NCI-H1436 treated with DMSO at 0.1 percent for 48 hours (cell line): ENCODE data around the gene SEMA4D.
"Not testable (repeated sequence)": the region's sequence is repeated elsewhere in the genome, so short reads cannot be mapped to it uniquely, and the experiment has no call there.

ENCODE experiments used
- DNase-seq: peaks from one replicate; lab custom pipeline; 2025; lab: John Stamatoyannopoulos, UW

The SEMA4D gene

DNA sequence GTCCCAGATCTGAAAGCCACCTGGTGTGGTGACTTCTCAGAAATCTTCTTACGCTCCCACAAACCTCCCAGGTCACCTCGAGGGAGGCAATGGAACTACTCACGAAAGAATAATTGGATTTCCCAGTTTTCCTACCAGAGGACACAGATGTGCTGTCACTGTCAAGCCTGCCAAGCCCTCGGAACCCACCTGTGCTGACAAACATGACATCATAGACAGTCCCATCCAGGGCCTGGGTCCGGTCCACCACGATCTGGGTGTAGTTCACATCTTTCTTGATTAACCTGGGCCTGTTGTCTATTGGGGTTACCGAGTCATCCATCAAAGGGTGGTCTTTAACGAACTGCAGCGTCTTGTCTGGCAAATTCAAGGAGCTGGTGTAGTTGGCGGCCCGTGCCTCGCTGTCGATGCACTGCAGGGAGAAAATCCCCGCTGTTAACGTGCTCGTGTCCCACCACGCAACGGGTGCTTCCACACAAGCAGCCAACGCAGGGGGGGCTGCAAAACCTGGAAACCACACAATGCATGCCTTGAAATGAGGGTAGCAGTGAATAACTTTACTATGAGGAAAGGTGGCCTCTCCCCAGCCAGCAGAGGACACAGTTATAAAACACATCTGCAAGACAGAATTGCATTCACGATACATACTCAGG lies 110.6 kb downstream of the SEMA4D start:
- no peak for DNase-seq

DNA sequence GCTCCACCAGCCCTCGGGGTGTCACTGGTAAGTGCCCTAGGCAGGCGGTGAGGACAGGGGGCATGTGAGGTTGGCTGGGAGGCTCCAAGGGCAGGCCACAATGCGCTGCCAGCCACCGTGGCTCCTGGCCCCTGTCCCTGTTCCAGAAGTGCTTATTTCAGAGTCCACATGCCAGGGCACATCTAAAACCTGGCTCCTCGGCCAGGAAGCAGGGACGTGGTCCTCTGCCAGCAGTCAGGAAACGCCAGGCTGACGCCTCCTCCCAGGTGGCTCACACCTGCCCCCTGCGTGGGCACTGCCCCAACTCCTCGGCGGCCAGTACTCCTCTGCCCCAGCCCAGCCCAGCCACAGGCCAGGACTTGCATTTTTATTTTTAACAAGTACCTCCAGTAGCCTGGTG lies 111.1 kb downstream of the SEMA4D start:
- no peak for DNase-seq

GRCh38 chr9:89386206-89386605 lies 111.7 kb downstream of the SEMA4D start:
- no peak for DNase-seq

GRCh38 chr9:89384783-89385182 lies 113.1 kb downstream of the SEMA4D start:
- DNase-seq, result no peak

DNA sequence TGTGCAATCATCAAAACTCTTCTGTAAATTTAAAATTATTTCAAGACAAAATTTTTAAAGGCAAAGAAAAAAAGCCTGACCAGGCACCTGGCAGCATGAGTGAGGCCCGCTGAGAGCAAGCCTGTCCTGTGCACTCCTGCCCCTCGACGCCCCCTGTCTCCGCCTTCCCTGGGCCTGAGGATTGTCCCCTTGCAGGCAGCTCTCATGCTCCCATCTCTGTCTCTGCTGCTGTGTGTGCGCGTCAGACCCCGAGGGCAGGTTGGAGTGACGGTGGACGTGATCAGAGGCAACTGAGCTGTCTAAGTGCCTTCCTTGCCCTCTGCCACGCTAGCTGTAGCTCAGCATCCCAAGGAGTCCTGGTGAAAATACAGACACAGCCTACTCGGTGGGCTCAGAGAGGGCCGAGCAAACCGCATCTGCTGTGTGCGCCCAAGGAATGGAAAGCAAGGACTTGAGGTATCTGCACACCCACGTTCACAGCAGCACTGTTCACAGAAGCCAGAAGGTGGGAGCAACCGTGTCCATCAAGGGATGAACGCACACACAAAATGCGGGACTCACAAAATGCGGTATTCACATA lies 114.1 kb downstream of the SEMA4D start:
- no peak for DNase-seq

DNA sequence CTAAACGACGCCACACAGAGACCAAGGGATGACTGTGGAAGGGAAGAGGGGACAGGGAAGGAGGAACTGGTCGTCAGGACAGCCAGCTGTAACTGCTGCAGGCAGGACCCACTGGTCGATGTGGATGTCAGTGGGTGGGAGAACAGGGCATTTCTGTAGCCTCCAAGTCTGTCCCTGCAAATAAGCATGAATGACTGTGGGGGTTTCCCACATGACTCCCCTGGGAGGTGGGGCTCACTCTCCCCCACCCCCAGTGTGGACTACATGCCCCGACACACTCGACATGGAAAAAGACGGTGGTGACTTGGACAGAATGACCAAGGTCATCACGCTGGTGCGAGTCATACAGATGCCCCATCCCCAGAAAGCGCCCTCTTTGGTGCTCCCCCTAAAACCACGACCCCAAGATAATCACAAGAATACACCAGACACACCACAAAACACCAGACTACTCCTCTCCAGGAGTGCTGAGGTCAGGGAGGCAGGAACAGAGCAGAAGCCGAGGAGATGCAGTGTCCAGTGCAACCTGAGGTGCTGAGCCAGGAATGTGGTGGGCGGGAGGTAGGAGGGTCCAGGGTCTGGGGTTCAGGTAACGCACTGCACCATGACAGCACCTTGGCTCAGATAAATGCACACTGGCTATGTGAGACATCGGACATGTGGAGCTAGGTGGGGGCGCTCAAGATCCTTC lies 114.7 kb downstream of the SEMA4D start:
- no peak for DNase-seq

DNA sequence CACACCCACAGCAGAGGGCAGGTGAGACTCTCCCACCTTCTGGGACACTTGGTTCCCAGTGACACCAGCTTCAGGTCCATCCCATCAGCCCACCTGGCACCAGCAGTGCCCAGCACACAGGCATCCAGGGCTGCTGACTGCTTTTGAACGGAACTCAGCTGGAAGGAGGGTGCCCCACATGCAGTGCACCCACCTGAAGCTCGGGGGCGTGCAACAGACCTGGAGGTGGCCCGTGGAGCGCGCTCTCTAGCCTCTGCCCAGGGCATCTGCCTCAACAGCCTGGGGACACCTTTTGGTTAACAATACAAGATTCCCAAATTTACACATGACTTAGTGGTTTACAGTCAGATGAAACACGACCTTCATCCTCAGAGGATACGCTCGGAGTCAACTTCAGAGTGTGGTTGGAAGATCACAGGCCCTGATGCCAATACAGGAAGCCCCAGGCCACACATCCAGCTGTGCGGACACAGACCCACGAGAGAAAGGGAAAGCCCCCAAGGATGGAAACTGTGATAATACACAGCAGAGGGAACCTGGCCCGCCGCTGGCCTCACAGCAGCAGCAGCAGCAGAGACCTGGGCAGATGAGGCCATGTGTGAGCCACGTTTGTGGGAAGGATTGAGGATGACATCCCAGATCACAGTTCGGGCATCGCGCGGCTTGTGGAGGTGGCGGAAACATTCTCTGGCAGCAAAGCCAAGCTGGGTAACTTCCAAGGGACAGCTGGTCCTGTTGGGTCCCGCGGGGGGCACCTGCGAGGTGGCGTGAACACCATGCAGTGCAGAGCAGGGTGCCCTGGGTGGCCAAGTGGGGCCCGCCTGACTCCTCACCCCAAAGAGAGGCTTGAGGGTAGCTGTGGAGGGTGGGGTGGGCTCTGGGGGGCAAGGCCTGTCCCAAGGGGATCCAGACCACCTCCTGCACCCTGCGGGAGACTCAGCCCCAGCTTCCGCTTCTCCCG lies 115.6 kb downstream of the SEMA4D start:
- DNase-seq, result no peak

GRCh38 chr9:89381308-89381609 lies 116.7 kb downstream of the SEMA4D start:
- DNase-seq, result no peak

GRCh38 chr9:89380437-89381307 lies 117.2 kb downstream of the SEMA4D start:
- DNase-seq, result no peak

DNA sequence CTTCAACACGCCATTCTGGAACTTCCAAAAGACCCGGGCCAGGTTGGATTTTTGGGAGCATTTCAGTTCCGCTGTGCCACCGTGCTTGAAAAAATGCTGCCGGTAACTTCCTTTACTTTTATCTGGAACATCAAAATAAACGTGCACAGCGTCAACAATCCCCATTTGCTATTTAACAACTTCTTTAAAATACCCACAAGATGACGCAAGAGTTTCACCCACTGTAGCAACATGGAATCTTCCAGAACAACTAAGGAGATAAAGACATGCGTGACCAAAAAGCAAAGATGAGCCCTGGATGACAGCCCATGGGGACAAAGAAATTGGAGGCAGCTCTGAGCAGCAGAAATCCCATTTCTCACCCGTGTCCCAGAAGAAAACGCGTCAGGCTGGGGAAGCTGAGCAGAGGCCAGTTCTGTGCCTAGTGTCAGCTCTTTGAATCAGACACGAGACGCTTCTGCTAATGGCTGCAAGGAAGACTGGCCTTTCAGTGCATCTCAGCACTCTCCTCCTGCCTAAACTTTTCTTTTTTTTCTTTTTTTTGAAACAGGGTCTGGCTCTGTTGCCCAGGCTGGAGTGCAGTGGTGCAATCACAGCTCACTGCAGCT lies 118.3 kb downstream of the SEMA4D start:
- no peak for DNase-seq

DNA sequence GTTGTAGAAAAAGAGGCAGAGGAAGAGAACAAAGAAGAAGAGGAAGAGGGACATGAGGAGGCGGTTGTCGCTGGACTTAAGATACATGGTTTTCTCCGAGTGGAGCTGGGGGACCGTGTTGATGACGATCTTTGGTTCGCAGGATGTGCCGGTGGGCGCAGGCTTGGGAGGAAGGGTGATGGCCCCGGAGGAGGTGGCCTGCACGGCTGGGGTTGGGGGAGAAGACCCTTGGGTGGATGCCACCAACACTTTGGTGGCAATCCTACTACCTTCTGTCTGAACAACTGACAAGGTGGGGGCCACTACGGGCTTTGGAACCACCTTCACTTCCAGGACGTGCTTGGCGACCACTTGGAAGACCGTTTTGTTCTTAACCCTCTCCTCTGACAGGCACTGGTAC lies 118.9 kb downstream of the SEMA4D start:
- DNase-seq, result no peak

GRCh38 chr9:89378541-89378940 lies 119.4 kb downstream of the SEMA4D start:
- DNase-seq, result no peak

DNA sequence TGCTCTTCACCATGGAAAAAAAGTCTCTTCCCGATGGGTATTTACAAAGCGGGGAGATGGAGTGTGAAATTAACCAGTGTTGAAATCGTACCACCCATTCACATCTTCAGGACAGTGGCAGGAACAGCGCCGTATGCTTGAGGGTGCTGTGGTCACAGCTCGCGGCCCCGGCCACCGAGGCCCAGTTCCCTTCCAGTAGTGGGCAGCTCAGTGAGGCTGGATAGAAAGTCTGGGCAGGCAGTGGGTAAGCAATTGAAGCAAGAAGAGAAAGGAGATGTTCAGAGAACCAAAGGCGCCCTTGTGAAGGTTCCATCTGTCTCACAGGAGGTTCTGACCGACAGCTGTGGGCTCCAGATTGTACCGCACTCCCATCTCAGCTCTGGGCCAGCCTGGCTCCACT lies 120.5 kb downstream of the SEMA4D start:
- no peak for DNase-seq

- DNase-seq, result no peak
Measured at GRCh38 chr9:89376741-89377351, 121.1 kb downstream of the SEMA4D start.

DNA sequence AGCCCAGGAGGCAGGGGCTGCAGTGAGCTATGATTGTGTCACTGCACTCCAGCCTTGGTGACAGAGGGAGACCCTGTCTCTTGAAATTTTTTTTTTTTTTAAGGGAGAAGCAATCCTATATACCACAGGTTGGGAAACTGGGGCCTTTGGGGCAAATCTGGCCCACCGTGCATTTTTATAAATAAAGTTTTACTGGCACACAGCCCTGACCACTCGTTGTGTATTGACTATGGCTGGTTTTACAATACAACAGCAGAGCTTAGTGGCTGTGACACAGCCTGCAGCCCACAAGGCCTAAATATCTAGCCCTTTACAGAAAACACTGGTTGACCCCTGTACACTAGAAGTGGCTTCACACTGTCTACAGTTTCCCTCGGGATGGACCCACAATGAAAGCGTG lies 121.6 kb downstream of the SEMA4D start:
- no peak for DNase-seq

- no peak for DNase-seq
Measured at GRCh38 chr9:89375191-89375760, 122.6 kb downstream of the SEMA4D start.

- no peak for DNase-seq
Measured at GRCh38 chr9:89374176-89374575, 123.7 kb downstream of the SEMA4D start.

DNA sequence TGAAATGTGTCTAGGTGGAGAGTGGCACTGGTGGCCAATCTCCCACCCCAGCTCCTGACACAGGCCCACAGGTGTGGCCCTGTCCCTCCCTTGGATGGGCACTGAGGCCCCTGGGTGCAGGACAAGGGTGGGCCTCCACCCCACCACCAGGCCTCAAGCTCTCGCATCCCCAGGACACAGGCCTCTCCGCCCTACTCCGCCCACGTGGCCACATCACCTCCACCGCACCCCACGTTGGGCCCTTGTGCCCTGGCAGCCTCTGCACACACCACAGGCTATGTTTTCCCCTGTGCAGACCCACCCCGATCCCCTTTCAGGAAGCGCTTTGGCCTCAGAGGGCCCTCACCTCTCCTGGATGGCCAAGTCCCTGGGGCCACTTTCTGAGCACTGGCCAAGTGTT lies 124.9 kb downstream of the SEMA4D start:
- no peak for DNase-seq

GRCh38 chr9:89372230-89372816 lies 125.6 kb downstream of the SEMA4D start:
- DNase-seq, result no peak

GRCh38 chr9:89371791-89372190 lies 126.1 kb downstream of the SEMA4D start:
- DNase-seq, result not testable (repeated sequence)
